ENCODE results near the gene ARMC2. TPM values are rescaled to one million over a fixed set of nuclear protein-coding genes. Genes with fewer than 3 reads are reported as not detected.

The ARMC2 gene
- total and polyA plus RNA-seq, 2 experiments from 2014 or later: 2.7 to 4.4 TPM

DNA sequence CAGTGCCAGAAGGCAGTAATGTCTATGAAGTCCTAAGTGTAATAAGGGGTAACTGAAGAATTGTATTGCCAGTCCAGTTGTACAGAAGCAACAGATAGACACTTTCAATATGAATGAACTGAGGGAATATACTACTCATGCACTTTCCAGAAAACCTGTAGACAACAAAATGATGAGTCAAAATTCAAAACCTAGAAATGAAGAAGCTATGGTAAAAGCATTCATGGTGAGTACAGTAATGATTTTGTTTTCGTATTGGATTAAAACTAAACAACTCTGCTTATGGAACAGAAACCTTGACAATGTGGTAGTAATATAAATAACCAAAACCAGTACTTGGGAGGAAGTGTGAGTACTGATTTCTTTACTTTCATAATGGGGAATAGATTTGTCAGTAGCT lies 35.0 kb downstream of the ARMC2 start (continued):
- TF ChIP-seq, protein P1, sequence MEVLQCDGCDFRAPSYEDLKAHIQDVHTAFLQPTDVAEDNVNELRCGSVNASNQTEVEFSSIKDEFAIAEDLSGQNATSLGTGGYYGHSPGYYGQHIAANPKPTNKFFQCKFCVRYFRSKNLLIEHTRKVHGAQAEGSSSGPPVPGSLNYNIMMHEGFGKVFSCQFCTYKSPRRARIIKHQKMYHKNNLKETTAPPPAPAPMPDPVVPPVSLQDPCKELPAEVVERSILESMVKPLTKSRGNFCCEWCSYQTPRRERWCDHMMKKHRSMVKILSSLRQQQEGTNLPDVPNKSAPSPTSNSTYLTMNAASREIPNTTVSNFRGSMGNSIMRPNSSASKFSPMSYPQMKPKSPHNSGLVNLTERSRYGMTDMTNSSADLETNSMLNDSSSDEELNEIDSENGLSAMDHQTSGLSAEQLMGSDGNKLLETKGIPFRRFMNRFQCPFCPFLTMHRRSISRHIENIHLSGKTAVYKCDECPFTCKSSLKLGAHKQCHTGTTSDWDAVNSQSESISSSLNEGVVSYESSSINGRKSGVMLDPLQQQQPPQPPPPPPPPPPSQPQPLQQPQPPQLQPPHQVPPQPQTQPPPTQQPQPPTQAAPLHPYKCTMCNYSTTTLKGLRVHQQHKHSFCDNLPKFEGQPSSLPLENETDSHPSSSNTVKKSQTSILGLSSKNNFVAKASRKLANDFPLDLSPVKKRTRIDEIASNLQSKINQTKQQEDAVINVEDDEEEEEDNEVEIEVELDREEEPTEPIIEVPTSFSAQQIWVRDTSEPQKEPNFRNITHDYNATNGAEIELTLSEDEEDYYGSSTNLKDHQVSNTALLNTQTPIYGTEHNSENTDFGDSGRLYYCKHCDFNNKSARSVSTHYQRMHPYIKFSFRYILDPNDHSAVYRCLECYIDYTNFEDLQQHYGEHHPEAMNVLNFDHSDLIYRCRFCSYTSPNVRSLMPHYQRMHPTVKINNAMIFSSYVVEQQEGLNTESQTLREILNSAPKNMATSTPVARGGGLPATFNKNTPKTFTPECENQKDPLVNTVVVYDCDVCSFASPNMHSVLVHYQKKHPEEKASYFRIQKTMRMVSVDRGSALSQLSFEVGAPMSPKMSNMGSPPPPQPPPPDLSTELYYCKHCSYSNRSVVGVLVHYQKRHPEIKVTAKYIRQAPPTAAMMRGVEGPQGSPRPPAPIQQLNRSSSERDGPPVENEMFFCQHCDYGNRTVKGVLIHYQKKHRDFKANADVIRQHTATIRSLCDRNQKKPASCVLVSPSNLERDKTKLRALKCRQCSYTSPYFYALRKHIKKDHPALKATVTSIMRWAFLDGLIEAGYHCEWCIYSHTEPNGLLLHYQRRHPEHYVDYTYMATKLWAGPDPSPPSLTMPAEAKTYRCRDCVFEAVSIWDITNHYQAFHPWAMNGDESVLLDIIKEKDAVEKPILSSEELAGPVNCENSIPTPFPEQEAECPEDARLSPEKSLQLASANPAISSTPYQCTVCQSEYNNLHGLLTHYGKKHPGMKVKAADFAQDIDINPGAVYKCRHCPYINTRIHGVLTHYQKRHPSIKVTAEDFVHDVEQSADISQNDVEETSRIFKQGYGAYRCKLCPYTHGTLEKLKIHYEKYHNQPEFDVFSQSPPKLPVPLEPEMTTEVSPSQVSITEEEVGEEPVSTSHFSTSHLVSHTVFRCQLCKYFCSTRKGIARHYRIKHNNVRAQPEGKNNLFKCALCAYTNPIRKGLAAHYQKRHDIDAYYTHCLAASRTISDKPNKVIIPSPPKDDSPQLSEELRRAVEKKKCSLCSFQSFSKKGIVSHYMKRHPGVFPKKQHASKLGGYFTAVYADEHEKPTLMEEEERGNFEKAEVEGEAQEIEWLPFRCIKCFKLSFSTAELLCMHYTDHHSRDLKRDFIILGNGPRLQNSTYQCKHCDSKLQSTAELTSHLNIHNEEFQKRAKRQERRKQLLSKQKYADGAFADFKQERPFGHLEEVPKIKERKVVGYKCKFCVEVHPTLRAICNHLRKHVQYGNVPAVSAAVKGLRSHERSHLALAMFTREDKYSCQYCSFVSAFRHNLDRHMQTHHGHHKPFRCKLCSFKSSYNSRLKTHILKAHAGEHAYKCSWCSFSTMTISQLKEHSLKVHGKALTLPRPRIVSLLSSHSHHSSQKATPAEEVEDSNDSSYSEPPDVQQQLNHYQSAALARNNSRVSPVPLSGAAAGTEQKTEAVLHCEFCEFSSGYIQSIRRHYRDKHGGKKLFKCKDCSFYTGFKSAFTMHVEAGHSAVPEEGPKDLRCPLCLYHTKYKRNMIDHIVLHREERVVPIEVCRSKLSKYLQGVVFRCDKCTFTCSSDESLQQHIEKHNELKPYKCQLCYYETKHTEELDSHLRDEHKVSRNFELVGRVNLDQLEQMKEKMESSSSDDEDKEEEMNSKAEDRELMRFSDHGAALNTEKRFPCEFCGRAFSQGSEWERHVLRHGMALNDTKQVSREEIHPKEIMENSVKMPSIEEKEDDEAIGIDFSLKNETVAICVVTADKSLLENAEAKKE (CRISPR knock-in tag; IDR thresholded peaks at IDR 0.05): no peak
- TF ChIP-seq STAT1 (IDR thresholded peaks at IDR 0.05; ENCODE audit: unreplicated experiment): no peak
- TF ChIP-seq NANOG (IDR thresholded peaks at IDR 0.05; ENCODE audit: borderline replicate concordance): no peak
- TF ChIP-seq ZNF114 (CRISPR knock-in tag; IDR thresholded peaks at IDR 0.05): no peak
- no peak for TF ChIP-seq ZNF331 (CRISPR knock-in tag; IDR thresholded peaks at IDR 0.05; ENCODE audit: low read depth)
- TF ChIP-seq, protein P2, sequence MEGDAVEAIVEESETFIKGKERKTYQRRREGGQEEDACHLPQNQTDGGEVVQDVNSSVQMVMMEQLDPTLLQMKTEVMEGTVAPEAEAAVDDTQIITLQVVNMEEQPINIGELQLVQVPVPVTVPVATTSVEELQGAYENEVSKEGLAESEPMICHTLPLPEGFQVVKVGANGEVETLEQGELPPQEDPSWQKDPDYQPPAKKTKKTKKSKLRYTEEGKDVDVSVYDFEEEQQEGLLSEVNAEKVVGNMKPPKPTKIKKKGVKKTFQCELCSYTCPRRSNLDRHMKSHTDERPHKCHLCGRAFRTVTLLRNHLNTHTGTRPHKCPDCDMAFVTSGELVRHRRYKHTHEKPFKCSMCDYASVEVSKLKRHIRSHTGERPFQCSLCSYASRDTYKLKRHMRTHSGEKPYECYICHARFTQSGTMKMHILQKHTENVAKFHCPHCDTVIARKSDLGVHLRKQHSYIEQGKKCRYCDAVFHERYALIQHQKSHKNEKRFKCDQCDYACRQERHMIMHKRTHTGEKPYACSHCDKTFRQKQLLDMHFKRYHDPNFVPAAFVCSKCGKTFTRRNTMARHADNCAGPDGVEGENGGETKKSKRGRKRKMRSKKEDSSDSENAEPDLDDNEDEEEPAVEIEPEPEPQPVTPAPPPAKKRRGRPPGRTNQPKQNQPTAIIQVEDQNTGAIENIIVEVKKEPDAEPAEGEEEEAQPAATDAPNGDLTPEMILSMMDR (conservative IDR thresholded peaks at IDR 0.05; ENCODE audit: low read depth in 2 of 2): no peak
- no peak for TF ChIP-seq CREB1 (CRISPR knock-in tag; IDR thresholded peaks at IDR 0.05; ENCODE audit: low read depth)
- TF ChIP-seq EZH2 (IDR thresholded peaks at IDR 0.05; ENCODE audit: low read depth, unreplicated experiment): no peak

Measured in GM23338 (cell line).